Gastroesophageal sphincter (tissue), 3 donors: ENCODE data around the gene DARS2.

Source experiments
- EP300 ChIP-seq: sonication (generic); formaldehyde crosslinking; IDR thresholded peaks from one replicate; pipeline ENCODE4 v1.6.1; 2017; ENCODE audit warnings: antibody characterized with exemption, mild to moderate bottlenecking
- POLR2A ChIP-seq, 2 donors: fragments of 450-650 bp; IDR thresholded peaks; one replicate each; pipeline ENCODE4 v1.6.1; 2017; ENCODE audit warnings: antibody characterized with exemption in 2 of 2, mild to moderate bottlenecking in 2 of 2, moderate library complexity in 1 of 2
- POLR2AphosphoS5 ChIP-seq: sonication (generic); formaldehyde crosslinking; IDR thresholded peaks from one replicate; pipeline ENCODE4 v1.6.1; 2017; ENCODE audit warnings: antibody characterized with exemption
- TF ChIP-seq, protein P1 (sequence below), 4 experiments: fragments of 200-600 bp in 2 of 4; fragments of 450-650 bp in 2 of 4; sonication (generic) in 1 of 4; IDR thresholded peaks; one replicate each; pipeline ENCODE4 v1.5.1; 2017 to 2019; ENCODE audit warnings: antibody characterized with exemption in 4 of 4, mild to moderate bottlenecking in 2 of 4, moderate library complexity in 2 of 4

DNA sequence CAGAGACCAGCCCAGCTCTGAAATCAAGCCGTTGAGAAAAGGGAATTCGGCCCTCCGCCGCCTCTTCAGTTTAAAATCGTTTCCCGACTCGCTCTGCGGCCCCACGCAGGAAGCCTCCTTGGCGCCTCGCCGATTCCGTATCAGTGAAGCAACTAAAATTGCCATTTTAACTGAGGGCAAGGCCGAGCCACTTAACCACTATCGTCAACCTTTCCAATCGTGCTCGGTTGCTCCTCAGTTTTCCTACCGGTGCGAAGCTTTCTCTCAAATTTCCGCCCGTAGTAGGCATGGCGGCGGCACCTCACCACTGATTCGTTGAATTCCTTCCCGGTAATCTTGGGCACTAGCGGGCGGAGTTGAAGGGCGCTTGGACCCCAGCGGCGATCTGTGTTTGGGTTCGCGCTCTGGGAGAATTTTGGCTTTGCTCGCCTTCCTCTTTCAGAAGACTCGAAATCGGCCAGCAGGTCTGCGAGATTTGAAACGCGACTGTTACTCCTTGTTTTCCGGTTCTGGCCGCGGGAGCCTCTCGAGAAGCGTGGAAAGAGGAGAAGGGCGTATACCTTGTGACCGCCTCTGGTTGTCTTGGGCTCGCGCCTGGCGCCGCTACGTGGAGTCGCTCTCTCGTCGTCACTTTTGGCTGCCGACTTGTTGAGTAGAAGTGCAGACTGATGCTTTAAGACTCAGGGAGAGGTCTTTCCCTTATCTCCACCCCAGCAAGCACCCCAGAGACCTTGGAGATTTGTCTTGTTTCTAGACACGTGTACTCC lies at the start of gene DARS2, which contains the start of gene CENPL:
- TF ChIP-seq POLR2A (IDR thresholded peaks at IDR 0.05) (peak in 1 of 2 donors; percentile 45), POLR2AphosphoS5 (peak; percentile 82), EP300 (no peak)
- TF ChIP-seq, protein P1, sequence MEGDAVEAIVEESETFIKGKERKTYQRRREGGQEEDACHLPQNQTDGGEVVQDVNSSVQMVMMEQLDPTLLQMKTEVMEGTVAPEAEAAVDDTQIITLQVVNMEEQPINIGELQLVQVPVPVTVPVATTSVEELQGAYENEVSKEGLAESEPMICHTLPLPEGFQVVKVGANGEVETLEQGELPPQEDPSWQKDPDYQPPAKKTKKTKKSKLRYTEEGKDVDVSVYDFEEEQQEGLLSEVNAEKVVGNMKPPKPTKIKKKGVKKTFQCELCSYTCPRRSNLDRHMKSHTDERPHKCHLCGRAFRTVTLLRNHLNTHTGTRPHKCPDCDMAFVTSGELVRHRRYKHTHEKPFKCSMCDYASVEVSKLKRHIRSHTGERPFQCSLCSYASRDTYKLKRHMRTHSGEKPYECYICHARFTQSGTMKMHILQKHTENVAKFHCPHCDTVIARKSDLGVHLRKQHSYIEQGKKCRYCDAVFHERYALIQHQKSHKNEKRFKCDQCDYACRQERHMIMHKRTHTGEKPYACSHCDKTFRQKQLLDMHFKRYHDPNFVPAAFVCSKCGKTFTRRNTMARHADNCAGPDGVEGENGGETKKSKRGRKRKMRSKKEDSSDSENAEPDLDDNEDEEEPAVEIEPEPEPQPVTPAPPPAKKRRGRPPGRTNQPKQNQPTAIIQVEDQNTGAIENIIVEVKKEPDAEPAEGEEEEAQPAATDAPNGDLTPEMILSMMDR (IDR thresholded peaks at IDR 0.05): no peak
